HFFc6 (cell line): ENCODE results near the gene MSH3. TPM values are rescaled to one million over a fixed set of nuclear protein-coding genes. Genes with fewer than 3 reads are reported as not detected.
A peak's percentile ranks its signal among the peaks of the same experiment; 100 is the strongest.

Experiments
- DNase-seq: peaks from one replicate; pipeline ENCODE4 v3.0.0-alpha.2; 2018
- H3K27ac Mint-ChIP-seq: 2 replicates; pipeline ENCODE4 v1.8.0; 2020; ENCODE audit warnings: mild to moderate bottlenecking, mixed read lengths
- H3K27me3 Mint-ChIP-seq: 2 replicates; pipeline ENCODE4 v1.8.0; 2021; ENCODE audit warnings: mild to moderate bottlenecking, moderate library complexity, mixed read lengths; ENCODE audit not compliant: insufficient read depth
- H3K36me3 Mint-ChIP-seq: 2 replicates; pipeline ENCODE4 v1.8.0; 2021; ENCODE audit warnings: low read depth, mixed read lengths
- H3K4me1 Mint-ChIP-seq: 2 replicates; pipeline ENCODE4 v1.8.0; 2020; ENCODE audit warnings: low read depth, mixed read lengths
- H3K4me3 Mint-ChIP-seq: 2 replicates; pipeline ENCODE4 v1.8.0; 2020; ENCODE audit warnings: mild to moderate bottlenecking, moderate library complexity, mixed read lengths
- H3K9me3 Mint-ChIP-seq: 2 replicates; pipeline ENCODE4 v1.8.0; 2020; ENCODE audit warnings: mild to moderate bottlenecking, mixed read lengths
- CTCF ChIP-seq: fragments of 200-600 bp; sonication (generic); IDR thresholded peaks from 2 replicates; pipeline ENCODE4 v1.5.0; 2021; ENCODE audit warnings: antibody characterized with exemption, mild to moderate bottlenecking
- total RNA-seq, 6 experiments: library from RNA; stranded (reverse); fragmentation: NEBNext Ultra II Directional; extraction: Animal tissue kit (Norgen Biotek cat#: 25700); gene quantifications; 2 replicates in 1 of 6; 3 replicates in 5 of 6; pipeline ENCODE4 v1.2.3, GENCODE V29; 2021

MSH3 gene
- total RNA-seq, 6 experiments from 2014 or later = 13.6 to 14.9 (median 14.3) TPM

- Mint-ChIP-seq H3K4me1 (peaks cover 6% of the 10 kb centered on the region), H3K4me3 (no peak overlapping the region), H3K9me3 (no peaks in the 10 kb centered on the region), H3K27ac (no peak overlapping the region), H3K36me3 (no peaks in the 10 kb centered on the region), H3K27me3 (peaks cover 1% of the 10 kb centered on the region; the same call in 1 of the 2 replicates)
- no peak for DNase-seq
- no peak for TF ChIP-seq CTCF
These were observed 39.1 kb upstream of the MSH3 start for GRCh38 chr5:80615266-80615914.

- H3K27me3 Mint-ChIP-seq = no peaks in the 10 kb centered on the region; the same call in 1 of the 2 replicates
- H3K9me3 Mint-ChIP-seq = no peaks in the 10 kb centered on the region
These were observed 36.0 kb upstream of the MSH3 start for GRCh38 chr5:80618438-80618837.

GRCh38 chr5:80619086-80619485, 35.4 kb upstream of the MSH3 start:
- H3K27ac Mint-ChIP-seq = no peak overlapping the region
- DNase-seq = no peak
- H3K36me3 Mint-ChIP-seq = no peaks in the 10 kb centered on the region
- no peak overlapping the region for H3K4me3 Mint-ChIP-seq
- no peaks in the 10 kb centered on the region; the same call in 1 of the 2 replicates for H3K27me3 Mint-ChIP-seq
- H3K9me3 Mint-ChIP-seq = no peaks in the 10 kb centered on the region
- TF ChIP-seq CTCF = no peak
- H3K4me1 Mint-ChIP-seq = peaks cover 9% of the 10 kb centered on the region

More at GRCh38 chr5:80618438-80618837, 36.0 kb upstream of the MSH3 start:
- TF ChIP-seq CTCF = no peak
- no peak overlapping the region for H3K4me3 Mint-ChIP-seq
- no peak overlapping the region for H3K27ac Mint-ChIP-seq
- no peak for DNase-seq
- H3K4me1 Mint-ChIP-seq = peaks cover 9% of the 10 kb centered on the region
- no peaks in the 10 kb centered on the region for H3K36me3 Mint-ChIP-seq

- no peaks in the 10 kb centered on the region for H3K27me3 Mint-ChIP-seq
- no peak overlapping the region for H3K4me3 Mint-ChIP-seq
- no peaks in the 10 kb centered on the region for H3K36me3 Mint-ChIP-seq
- no peak overlapping the region for H3K27ac Mint-ChIP-seq
- peaks cover 9% of the 10 kb centered on the region for H3K4me1 Mint-ChIP-seq
- H3K9me3 Mint-ChIP-seq = no peaks in the 10 kb centered on the region
- no peak for TF ChIP-seq CTCF
- peak; percentile 15 for DNase-seq
These were observed 34.2 kb upstream of the MSH3 start for GRCh38 chr5:80620211-80620610.

- Mint-ChIP-seq H3K27me3 (no peaks in the 10 kb centered on the region), H3K4me1 (peaks cover 9% of the 10 kb centered on the region), H3K36me3 (no peaks in the 10 kb centered on the region), H3K4me3 (no peak overlapping the region), H3K9me3 (no peaks in the 10 kb centered on the region), H3K27ac (no peak overlapping the region)
- TF ChIP-seq CTCF = no peak
- no peak for DNase-seq
These were observed 31.7 kb upstream of the MSH3 start for GRCh38 chr5:80622756-80623155.
